ENCODE results near the gene H1-8.

Gene H1-8

GRCh38 chr3:129503471-129504291 is 39.3 kb upstream of the H1-8 start:
- Histone ChIP-seq H3K27ac (ENCODE audit: low read depth, low read length) (no peak overlapping the region), H3F3A (ENCODE audit: insufficient read depth) (no peaks in the 10 kb centered on the region), H3K9me2 (replicated peaks; ENCODE audit: insufficient read depth, low read length) (no peaks in the 10 kb centered on the region), H3K36me3 (ENCODE audit: low read length) (no peaks in the 10 kb centered on the region), H2AFZ (ENCODE audit: low read depth, low read length, severe bottlenecking) (no peak overlapping the region), H3K9me3 (ENCODE audit: insufficient read depth, low read length) (no peaks in the 10 kb centered on the region), H3K79me2 (ENCODE audit: insufficient read depth, low read length) (no peaks in the 10 kb centered on the region), H3K4me2 (ENCODE audit: low read depth, low read length, poor library complexity, severe bottlenecking) (no peak overlapping the region), H4K20me1 (ENCODE audit: low read depth, low read length) (no peaks in the 10 kb centered on the region), H3K9ac (ENCODE audit: low read length) (no peak overlapping the region), H3K4me3 (ENCODE audit: insufficient read depth, low read length, poor library complexity, severe bottlenecking) (no peak overlapping the region), H3K27me3 (ENCODE audit: low read length) (no peaks in the 10 kb centered on the region)
- TF ChIP-seq, protein P1, sequence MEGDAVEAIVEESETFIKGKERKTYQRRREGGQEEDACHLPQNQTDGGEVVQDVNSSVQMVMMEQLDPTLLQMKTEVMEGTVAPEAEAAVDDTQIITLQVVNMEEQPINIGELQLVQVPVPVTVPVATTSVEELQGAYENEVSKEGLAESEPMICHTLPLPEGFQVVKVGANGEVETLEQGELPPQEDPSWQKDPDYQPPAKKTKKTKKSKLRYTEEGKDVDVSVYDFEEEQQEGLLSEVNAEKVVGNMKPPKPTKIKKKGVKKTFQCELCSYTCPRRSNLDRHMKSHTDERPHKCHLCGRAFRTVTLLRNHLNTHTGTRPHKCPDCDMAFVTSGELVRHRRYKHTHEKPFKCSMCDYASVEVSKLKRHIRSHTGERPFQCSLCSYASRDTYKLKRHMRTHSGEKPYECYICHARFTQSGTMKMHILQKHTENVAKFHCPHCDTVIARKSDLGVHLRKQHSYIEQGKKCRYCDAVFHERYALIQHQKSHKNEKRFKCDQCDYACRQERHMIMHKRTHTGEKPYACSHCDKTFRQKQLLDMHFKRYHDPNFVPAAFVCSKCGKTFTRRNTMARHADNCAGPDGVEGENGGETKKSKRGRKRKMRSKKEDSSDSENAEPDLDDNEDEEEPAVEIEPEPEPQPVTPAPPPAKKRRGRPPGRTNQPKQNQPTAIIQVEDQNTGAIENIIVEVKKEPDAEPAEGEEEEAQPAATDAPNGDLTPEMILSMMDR (IDR thresholded peaks at IDR 0.05; ENCODE audit: insufficient read depth, low read length, poor library complexity, severe bottlenecking): no peak
- TF ChIP-seq EZH2phosphoT487 (conservative IDR thresholded peaks at IDR 0.05; ENCODE audit: low read length): no peak

DNA sequence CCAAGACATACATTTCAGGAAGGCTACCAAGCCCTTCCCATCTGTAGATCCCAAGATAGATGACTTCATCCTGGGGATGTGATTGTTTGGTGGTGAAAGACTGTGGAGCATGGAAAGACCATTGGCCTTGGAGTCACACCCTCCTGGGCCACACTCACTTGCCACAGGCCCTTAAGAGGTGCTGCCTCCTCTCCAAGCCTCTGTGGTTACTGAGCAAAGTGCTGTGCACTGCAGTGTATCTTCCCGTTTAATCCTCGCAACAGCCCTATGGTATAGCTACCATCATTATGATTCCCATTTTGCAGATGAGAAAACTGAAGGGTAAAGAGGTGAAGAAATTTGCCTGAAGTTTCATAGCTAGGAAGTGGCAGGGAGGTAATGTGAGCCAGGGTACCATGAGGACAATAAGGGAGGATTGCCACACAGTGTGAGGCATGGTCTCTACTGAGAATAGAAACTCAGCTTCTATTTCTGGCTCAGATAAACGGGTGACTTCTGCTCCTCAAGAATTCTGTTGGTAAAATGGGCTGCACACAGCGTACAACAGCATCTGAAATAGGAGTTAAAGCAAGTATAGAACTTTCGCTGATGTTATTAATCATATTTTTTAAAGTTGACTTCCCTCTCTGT is 38.4 kb upstream of the H1-8 start:
- Histone ChIP-seq H3K27ac (ENCODE audit: low read depth, low read length) (no peak overlapping the region), H3F3A (ENCODE audit: insufficient read depth) (no peaks in the 10 kb centered on the region), H3K27me3 (ENCODE audit: low read length) (no peaks in the 10 kb centered on the region), H3K36me3 (ENCODE audit: low read length) (no peaks in the 10 kb centered on the region), H4K20me1 (ENCODE audit: low read depth, low read length) (no peaks in the 10 kb centered on the region), H3K4me2 (ENCODE audit: low read depth, low read length, poor library complexity, severe bottlenecking) (no peak overlapping the region), H2AFZ (ENCODE audit: low read depth, low read length, severe bottlenecking) (no peak overlapping the region), H3K9me3 (ENCODE audit: insufficient read depth, low read length) (no peaks in the 10 kb centered on the region), H3K9me2 (replicated peaks; ENCODE audit: insufficient read depth, low read length) (no peaks in the 10 kb centered on the region), H3K9ac (ENCODE audit: low read length) (no peak overlapping the region), H3K79me2 (ENCODE audit: insufficient read depth, low read length) (no peaks in the 10 kb centered on the region), H3K4me3 (ENCODE audit: insufficient read depth, low read length, poor library complexity, severe bottlenecking) (no peak overlapping the region)
- TF ChIP-seq, protein P1 (IDR thresholded peaks at IDR 0.05; ENCODE audit: insufficient read depth, low read length, poor library complexity, severe bottlenecking): no peak
- no peak for TF ChIP-seq EZH2phosphoT487 (conservative IDR thresholded peaks at IDR 0.05; ENCODE audit: low read length)

- H4K20me1 ChIP-seq (ENCODE audit: low read depth, low read length): no peaks in the 10 kb centered on the region
- H3K79me2 ChIP-seq (ENCODE audit: insufficient read depth, low read length): no peaks in the 10 kb centered on the region
- no peaks in the 10 kb centered on the region for H3K9me2 ChIP-seq (replicated peaks; ENCODE audit: insufficient read depth, low read length)
- no peak overlapping the region for H3K4me2 ChIP-seq (ENCODE audit: low read depth, low read length, poor library complexity, severe bottlenecking)
- no peak overlapping the region for H3K27ac ChIP-seq (ENCODE audit: low read depth, low read length)
- H3K9ac ChIP-seq (ENCODE audit: low read length): no peak overlapping the region
- no peaks in the 10 kb centered on the region for H3K27me3 ChIP-seq (ENCODE audit: low read length)
- no peak for TF ChIP-seq EZH2phosphoT487 (conservative IDR thresholded peaks at IDR 0.05; ENCODE audit: low read length)
- TF ChIP-seq, protein P1 (IDR thresholded peaks at IDR 0.05; ENCODE audit: insufficient read depth, low read length, poor library complexity, severe bottlenecking): no peak
- no peaks in the 10 kb centered on the region for H3K9me3 ChIP-seq (ENCODE audit: insufficient read depth, low read length)
- no peaks in the 10 kb centered on the region for H3F3A ChIP-seq (ENCODE audit: insufficient read depth)
- H3K4me3 ChIP-seq (ENCODE audit: insufficient read depth, low read length, poor library complexity, severe bottlenecking): no peak overlapping the region
- no peaks in the 10 kb centered on the region for H3K36me3 ChIP-seq (ENCODE audit: low read length)
- H2AFZ ChIP-seq (ENCODE audit: low read depth, low read length, severe bottlenecking): no peak overlapping the region
Observed at GRCh38 chr3:129505341-129505740, 37.6 kb upstream of the H1-8 start.

All from SU-DHL-6 (cell line).